Measurements from ENCODE around the gene SEC24D. TPM values are rescaled to one million over a fixed set of nuclear protein-coding genes. Genes with fewer than 3 reads are reported as not detected.

The SEC24D gene
- total and polyA plus RNA-seq, 9 of the 15 experiments (the other 6 are each of a cell fraction or from before 2014, with no cell fraction given): 7.1 to 22.5 (median 11.3) TPM

- no peak for TF ChIP-seq CREB3L1 (IDR thresholded peaks at IDR 0.05; ENCODE audit: borderline replicate concordance, low read depth)
- TF ChIP-seq NFATC3 (IDR thresholded peaks at IDR 0.05): no peak
- no peak for TF ChIP-seq TFAP4 (CRISPR knock-in tag; IDR thresholded peaks at IDR 0.05; ENCODE audit: borderline replicate concordance)
- TF ChIP-seq ZBTB40 (IDR thresholded peaks at IDR 0.05): no peak
- no peak for TF ChIP-seq ZBTB40 (CRISPR knock-in tag; IDR thresholded peaks at IDR 0.05)
- no peak for TF ChIP-seq POLR2A (conservative IDR thresholded peaks at IDR 0.05)
- no peak for TF ChIP-seq ETS1 (conservative IDR thresholded peaks at IDR 0.05; ENCODE audit: control insufficient read depth, low read depth, low read length)
- no peak for TF ChIP-seq ZNF398 (CRISPR knock-in tag; IDR thresholded peaks at IDR 0.05)
- TF ChIP-seq FIP1L1 (IDR thresholded peaks at IDR 0.05; ENCODE audit: low read depth, low read length, poor library complexity, severe bottlenecking): no peak
- no peak for TF ChIP-seq SRF (CRISPR knock-in tag; IDR thresholded peaks at IDR 0.05)
- no peak for TF ChIP-seq MECOM (CRISPR knock-in tag; IDR thresholded peaks at IDR 0.05)
Observed at GRCh38 chr4:118884716-118885115, 48.8 kb upstream of the SEC24D start (continued).
